Loucy (cell line): ENCODE data around the gene FRAS1.

ENCODE experiments used
- H2AFZ ChIP-seq: fragments of 200-600 bp; sonication (generic); 2 replicates; pipeline ENCODE4 v1.6.0; 2016; ENCODE audit warnings: antibody characterized with exemption, mild to moderate bottlenecking, low read length, moderate library complexity
- H3F3A ChIP-seq: fragments of 200-600 bp; 2 replicates; pipeline ENCODE4 v1.6.0; 2016; ENCODE audit warnings: antibody characterized with exemption, low read depth, mild to moderate bottlenecking
- H3K27me3 ChIP-seq: fragments of 200-600 bp; sonication (generic); 2 replicates; pipeline ENCODE4 v1.6.1; 2014; ENCODE audit warnings: low read length, mild to moderate bottlenecking; ENCODE audit not compliant: insufficient read depth, poor library complexity, severe bottlenecking
- H3K36me3 ChIP-seq: fragments of 200-600 bp; sonication (generic); 2 replicates; pipeline ENCODE4 v1.6.1; 2016; ENCODE audit warnings: low read length; ENCODE audit not compliant: insufficient read depth
- H3K4me1 ChIP-seq: fragments of 200-600 bp; sonication (generic); 2 replicates; pipeline ENCODE4 v1.5.1; 2014; ENCODE audit warnings: low read length, mild to moderate bottlenecking; ENCODE audit not compliant: insufficient read depth, poor library complexity, severe bottlenecking
- H3K4me2 ChIP-seq: fragments of 200-600 bp; sonication (generic); 2 replicates; pipeline ENCODE4 v1.6.0; 2014; ENCODE audit warnings: antibody characterized with exemption, low read length, low read depth, mild to moderate bottlenecking; ENCODE audit not compliant: poor library complexity, severe bottlenecking
- H3K4me3 ChIP-seq: fragments of 200-600 bp; sonication (generic); 2 replicates; pipeline ENCODE4 v1.5.1; 2014; ENCODE audit warnings: low read length, mild to moderate bottlenecking, mixed read lengths; ENCODE audit not compliant: poor library complexity, severe bottlenecking
- H3K79me2 ChIP-seq: fragments of 200-600 bp; sonication (generic); 2 replicates; pipeline ENCODE4 v1.6.1; 2014; ENCODE audit warnings: low read length; ENCODE audit not compliant: insufficient read depth
- H3K9ac ChIP-seq: fragments of 200-600 bp; sonication (generic); 2 replicates; pipeline ENCODE4 v1.6.0; 2014; ENCODE audit warnings: mild to moderate bottlenecking, low read depth, low read length, moderate library complexity; ENCODE audit not compliant: poor library complexity, severe bottlenecking
- H3K9me2 ChIP-seq: fragments of 200-600 bp; sonication (generic); replicated peaks from 2 replicates; pipeline ENCODE4 v1.6.1; 2016; ENCODE audit warnings: low read depth, low read length, mixed read lengths
- H3K9me3 ChIP-seq: fragments of 200-600 bp; sonication (generic); 2 replicates; pipeline ENCODE4 v1.6.1; 2014; ENCODE audit warnings: mild to moderate bottlenecking, antibody characterized with exemption, low read length, low read depth; ENCODE audit not compliant: insufficient read depth
- H4K20me1 ChIP-seq: fragments of 200-600 bp; sonication (generic); 2 replicates; pipeline ENCODE4 v1.6.0; 2014; ENCODE audit warnings: antibody characterized with exemption, low read length, mild to moderate bottlenecking; ENCODE audit not compliant: insufficient read depth, poor library complexity, severe bottlenecking
- EZH2phosphoT487 ChIP-seq: fragments of 200-600 bp; IDR thresholded peaks from 2 replicates; pipeline ENCODE4 v1.6.1; 2018; ENCODE audit warnings: antibody characterized with exemption, mild to moderate bottlenecking, moderate library complexity, borderline replicate concordance
- TF ChIP-seq, protein P1 (sequence below): fragments of 200-600 bp; sonication (generic); conservative IDR thresholded peaks from 2 replicates; pipeline ENCODE4 v1.5.1; 2014; ENCODE audit warnings: mild to moderate bottlenecking, antibody characterized with exemption, low read length

The FRAS1 gene

DNA sequence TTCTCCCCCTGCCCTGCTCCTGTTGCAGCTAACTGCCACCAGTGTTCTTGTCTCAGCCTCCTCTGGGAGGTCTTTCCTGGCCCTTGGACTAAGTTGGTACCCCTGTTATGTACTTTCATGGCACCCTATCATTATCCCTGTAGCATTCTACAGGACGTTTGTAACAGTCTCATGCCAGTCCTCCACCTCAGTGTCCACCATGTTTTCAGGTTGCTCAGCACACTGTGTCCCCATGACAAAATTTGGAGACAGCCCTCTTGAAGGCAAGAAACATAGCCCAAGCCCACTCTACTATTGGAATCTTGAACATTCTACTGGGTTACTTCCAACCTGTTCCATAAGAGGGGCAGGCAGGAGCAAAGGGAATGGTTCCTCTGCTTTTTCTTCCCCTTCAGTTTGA is 300.0 kb downstream of the FRAS1 start:
- H3K4me3 ChIP-seq: no peak overlapping the region
- no peaks in the 10 kb centered on the region for H3K4me1 ChIP-seq
- H3K9ac ChIP-seq: no peak overlapping the region
- no peak overlapping the region for H2AFZ ChIP-seq
- H3K9me2 ChIP-seq: no peaks in the 10 kb centered on the region
- no peaks in the 10 kb centered on the region for H4K20me1 ChIP-seq
- H3K27me3 ChIP-seq: no peaks in the 10 kb centered on the region
- no peaks in the 10 kb centered on the region for H3F3A ChIP-seq
- H3K36me3 ChIP-seq: no peaks in the 10 kb centered on the region
- TF ChIP-seq EZH2phosphoT487: no peak
- TF ChIP-seq, protein P1, sequence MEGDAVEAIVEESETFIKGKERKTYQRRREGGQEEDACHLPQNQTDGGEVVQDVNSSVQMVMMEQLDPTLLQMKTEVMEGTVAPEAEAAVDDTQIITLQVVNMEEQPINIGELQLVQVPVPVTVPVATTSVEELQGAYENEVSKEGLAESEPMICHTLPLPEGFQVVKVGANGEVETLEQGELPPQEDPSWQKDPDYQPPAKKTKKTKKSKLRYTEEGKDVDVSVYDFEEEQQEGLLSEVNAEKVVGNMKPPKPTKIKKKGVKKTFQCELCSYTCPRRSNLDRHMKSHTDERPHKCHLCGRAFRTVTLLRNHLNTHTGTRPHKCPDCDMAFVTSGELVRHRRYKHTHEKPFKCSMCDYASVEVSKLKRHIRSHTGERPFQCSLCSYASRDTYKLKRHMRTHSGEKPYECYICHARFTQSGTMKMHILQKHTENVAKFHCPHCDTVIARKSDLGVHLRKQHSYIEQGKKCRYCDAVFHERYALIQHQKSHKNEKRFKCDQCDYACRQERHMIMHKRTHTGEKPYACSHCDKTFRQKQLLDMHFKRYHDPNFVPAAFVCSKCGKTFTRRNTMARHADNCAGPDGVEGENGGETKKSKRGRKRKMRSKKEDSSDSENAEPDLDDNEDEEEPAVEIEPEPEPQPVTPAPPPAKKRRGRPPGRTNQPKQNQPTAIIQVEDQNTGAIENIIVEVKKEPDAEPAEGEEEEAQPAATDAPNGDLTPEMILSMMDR: no peak
- no peaks in the 10 kb centered on the region for H3K79me2 ChIP-seq
- no peak overlapping the region for H3K4me2 ChIP-seq
- H3K9me3 ChIP-seq: no peaks in the 10 kb centered on the region

DNA sequence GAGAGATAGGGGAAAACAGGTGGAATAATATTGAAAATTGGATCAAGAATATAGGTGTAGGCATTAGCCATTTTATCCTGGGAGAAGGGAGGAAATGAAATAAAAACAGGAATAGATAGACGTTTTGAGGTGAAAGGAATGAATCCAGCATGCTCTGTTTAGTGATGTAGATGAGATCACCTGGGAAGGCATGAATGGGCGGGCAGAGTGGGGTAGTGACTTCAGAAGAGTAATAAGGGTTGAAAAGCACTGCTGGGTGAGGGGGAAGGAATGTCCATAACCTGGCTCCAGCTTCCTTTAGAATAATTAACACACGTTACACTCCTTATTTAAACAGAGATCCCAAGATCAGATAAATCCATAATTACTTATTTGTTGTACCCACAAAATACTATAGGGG is 303.3 kb downstream of the FRAS1 start:
- Histone ChIP-seq H2AFZ (no peak overlapping the region), H4K20me1 (no peaks in the 10 kb centered on the region), H3K4me2 (no peak overlapping the region), H3K9me2 (no peaks in the 10 kb centered on the region), H3K79me2 (no peaks in the 10 kb centered on the region), H3K27me3 (no peaks in the 10 kb centered on the region), H3F3A (no peaks in the 10 kb centered on the region), H3K4me1 (no peaks in the 10 kb centered on the region), H3K36me3 (no peaks in the 10 kb centered on the region), H3K9ac (no peak overlapping the region), H3K9me3 (no peaks in the 10 kb centered on the region), H3K4me3 (no peak overlapping the region)
- TF ChIP-seq, protein P1: no peak
- no peak for TF ChIP-seq EZH2phosphoT487

DNA sequence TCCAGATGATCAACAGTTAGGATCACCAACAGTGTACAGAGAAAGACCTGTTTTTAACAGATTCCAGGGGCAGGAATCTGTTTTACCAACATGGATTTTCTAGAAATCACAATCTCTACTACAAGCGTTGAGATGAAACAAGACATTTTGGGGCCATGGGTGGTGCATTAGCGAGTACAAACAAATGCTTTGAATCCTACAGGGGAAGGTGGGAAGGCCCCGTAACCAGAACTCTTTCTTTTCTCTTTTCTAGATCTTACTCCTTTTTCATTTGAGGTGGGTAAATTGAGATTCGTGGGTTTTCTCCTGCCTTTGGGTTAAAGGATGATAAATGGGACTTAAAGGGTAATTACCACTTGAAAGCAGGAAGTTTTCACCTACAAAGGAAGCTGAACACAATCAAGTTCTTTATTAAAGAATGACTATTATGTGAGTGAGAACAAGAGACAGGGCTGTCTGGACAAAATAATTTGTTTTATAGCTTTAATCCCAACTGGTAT is 304.5 kb downstream of the FRAS1 start:
- Histone ChIP-seq H3K9me3 (no peaks in the 10 kb centered on the region), H3K4me2 (no peak overlapping the region), H3K4me3 (no peak overlapping the region), H3K27me3 (no peaks in the 10 kb centered on the region), H3K36me3 (no peaks in the 10 kb centered on the region), H3K9me2 (no peaks in the 10 kb centered on the region), H3K4me1 (no peaks in the 10 kb centered on the region), H3K79me2 (no peaks in the 10 kb centered on the region), H4K20me1 (no peaks in the 10 kb centered on the region), H2AFZ (no peak overlapping the region), H3F3A (no peaks in the 10 kb centered on the region), H3K9ac (no peak overlapping the region)
- TF ChIP-seq EZH2phosphoT487: no peak
- TF ChIP-seq, protein P1: no peak
